Measurements from ENCODE around the gene ITGB2. TPM values are rescaled to one million over a fixed set of nuclear protein-coding genes. Genes with fewer than 3 reads are reported as not detected.

ITGB2 gene
- total RNA-seq, 6 experiments from 2014 or later = 0.19 to 0.45 (median 0.33) TPM; not detected in 3

GRCh38 chr21:44890338-44890931 is 30.3 kb downstream of the ITGB2 start:
- peaks cover 22% of the 10 kb centered on the region for H3K27me3 Mint-ChIP-seq (ENCODE audit: insufficient read depth)
- H3K36me3 Mint-ChIP-seq (ENCODE audit: low read depth) = no peaks in the 10 kb centered on the region
- no peak overlapping the region for H3K27ac Mint-ChIP-seq
- TF ChIP-seq CTCF (IDR thresholded peaks at IDR 0.05) = no peak
- DNase-seq = no peak
- H3K4me1 Mint-ChIP-seq (ENCODE audit: low read depth) = no peaks in the 10 kb centered on the region
- no peak overlapping the region for H3K4me3 Mint-ChIP-seq
- H3K9me3 Mint-ChIP-seq = no peaks in the 10 kb centered on the region

GRCh38 chr21:44889625-44890337 is 30.9 kb downstream of the ITGB2 start:
- TF ChIP-seq CTCF (IDR thresholded peaks at IDR 0.05) = no peak
- no peaks in the 10 kb centered on the region for H3K9me3 Mint-ChIP-seq
- H3K27ac Mint-ChIP-seq = no peak overlapping the region
- peaks cover 22% of the 10 kb centered on the region for H3K27me3 Mint-ChIP-seq (ENCODE audit: insufficient read depth)
- H3K36me3 Mint-ChIP-seq (ENCODE audit: low read depth) = no peaks in the 10 kb centered on the region
- no peak for DNase-seq
- H3K4me1 Mint-ChIP-seq (ENCODE audit: low read depth) = no peaks in the 10 kb centered on the region
- H3K4me3 Mint-ChIP-seq = no peak overlapping the region

GRCh38 chr21:44888581-44889550 is 31.8 kb downstream of the ITGB2 start:
- H3K36me3 Mint-ChIP-seq (ENCODE audit: low read depth) = no peaks in the 10 kb centered on the region
- H3K27me3 Mint-ChIP-seq (ENCODE audit: insufficient read depth) = peaks cover 19% of the 10 kb centered on the region
- H3K9me3 Mint-ChIP-seq = no peaks in the 10 kb centered on the region
- H3K27ac Mint-ChIP-seq = no peak overlapping the region
- DNase-seq = no peak
- no peaks in the 10 kb centered on the region for H3K4me1 Mint-ChIP-seq (ENCODE audit: low read depth)
- no peak overlapping the region for H3K4me3 Mint-ChIP-seq
- peak; percentile 24 for TF ChIP-seq CTCF (IDR thresholded peaks at IDR 0.05)

GRCh38 chr21:44887807-44888580 is 32.7 kb downstream of the ITGB2 start:
- TF ChIP-seq CTCF (IDR thresholded peaks at IDR 0.05) = no peak
- no peaks in the 10 kb centered on the region for H3K9me3 Mint-ChIP-seq
- H3K27ac Mint-ChIP-seq = no peak overlapping the region
- H3K36me3 Mint-ChIP-seq (ENCODE audit: low read depth) = no peaks in the 10 kb centered on the region
- DNase-seq = no peak
- no peaks in the 10 kb centered on the region for H3K4me1 Mint-ChIP-seq (ENCODE audit: low read depth)
- H3K27me3 Mint-ChIP-seq (ENCODE audit: insufficient read depth) = peaks cover 16% of the 10 kb centered on the region
- no peak overlapping the region for H3K4me3 Mint-ChIP-seq
